HG03469 (cell line): ENCODE data around the gene SEMA3E.

Experiments used
- ATAC-seq: cut with Tn5 transposase; IDR thresholded peaks from one replicate; pipeline ENCODE4 v1.9.1; 2021; ENCODE audit warnings: mild to moderate bottlenecking, moderate library complexity, moderate number of reproducible peaks; ENCODE audit not compliant: unreplicated experiment

The SEMA3E gene

DNA sequence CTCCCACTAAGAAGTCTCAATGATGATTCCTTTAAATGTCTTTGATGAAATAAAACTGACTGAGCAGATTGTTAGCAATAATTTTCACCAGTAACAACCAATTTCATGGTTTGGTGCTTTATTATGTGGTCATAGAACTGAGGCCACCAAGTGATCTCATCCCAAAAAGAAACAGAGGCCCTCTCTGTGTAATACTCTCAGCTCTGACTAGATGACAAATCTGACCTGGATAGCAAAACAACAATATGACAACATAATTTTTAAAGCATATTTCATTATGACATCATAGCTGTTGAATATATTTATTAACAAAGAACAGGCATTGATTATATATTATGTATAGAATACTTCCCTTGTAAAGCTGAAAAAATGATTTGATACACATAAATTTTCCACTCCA lies 5.9 kb downstream of the SEMA3E start:
- no peak for ATAC-seq

- ATAC-seq: no peak
These were observed 8.0 kb downstream of the SEMA3E start for GRCh38 chr7:83640731-83641537.

DNA sequence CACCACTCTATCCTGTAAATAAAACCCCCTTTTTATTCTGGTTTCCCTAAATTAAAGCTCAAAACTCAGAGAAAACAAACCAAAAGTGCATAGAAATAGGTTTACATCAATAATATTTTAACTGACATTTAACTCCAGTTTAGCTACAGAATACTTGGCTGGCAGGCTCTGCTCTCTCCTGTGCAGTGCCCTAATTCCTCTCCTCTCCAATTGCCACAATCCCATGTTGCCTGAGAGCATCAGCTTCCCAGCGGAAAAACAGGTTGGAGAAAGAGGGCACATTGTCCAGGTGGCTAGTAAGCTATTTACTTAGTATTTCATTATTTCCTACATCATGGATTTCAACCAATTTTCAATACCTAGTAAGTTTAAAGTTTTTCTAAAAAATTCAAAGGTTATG lies 8.7 kb downstream of the SEMA3E start:
- ATAC-seq: no peak

DNA sequence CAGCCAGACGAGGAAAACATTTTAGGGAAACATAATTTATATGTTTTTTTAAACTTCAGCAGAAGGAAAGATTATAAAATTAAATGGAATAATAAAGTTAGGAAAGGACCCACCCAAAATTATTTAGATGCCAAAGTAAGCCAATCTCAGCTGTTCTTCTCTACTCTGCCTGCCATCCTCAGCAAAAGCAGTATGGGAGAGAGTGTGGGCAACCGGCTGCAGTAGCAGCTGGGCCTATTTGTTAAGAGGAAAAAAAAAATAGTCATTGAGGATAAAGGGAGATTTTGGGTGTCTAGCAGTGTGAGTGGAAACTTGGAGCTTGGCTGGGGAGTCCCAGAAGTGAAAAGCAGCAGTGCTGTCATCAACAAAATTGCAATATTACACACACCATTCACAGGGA lies 15.4 kb downstream of the SEMA3E start:
- no peak for ATAC-seq

GRCh38 chr7:83629117-83629880 lies 19.6 kb downstream of the SEMA3E start:
- no peak for ATAC-seq

DNA sequence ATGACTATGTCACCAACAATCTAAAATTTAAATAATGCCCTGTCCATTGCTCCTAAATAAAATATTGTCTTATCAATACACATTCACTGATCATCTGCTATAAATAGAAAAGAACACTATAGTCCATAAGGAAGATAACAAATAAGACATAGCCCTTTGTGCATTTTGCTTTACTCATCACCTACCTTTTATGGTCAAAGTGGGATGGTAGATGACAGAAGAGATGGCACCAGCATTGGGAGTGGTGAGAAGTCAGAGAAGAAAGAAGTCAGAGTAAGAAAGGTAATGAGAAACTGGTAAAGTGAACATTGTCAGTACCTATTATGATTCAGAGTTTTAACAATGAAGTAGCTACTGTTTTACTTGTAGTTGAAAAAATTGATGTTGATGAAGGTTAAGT lies 31.1 kb downstream of the SEMA3E start:
- no peak for ATAC-seq

- ATAC-seq: no peak
These were observed 34.8 kb downstream of the SEMA3E start for GRCh38 chr7:83614112-83614511.

DNA sequence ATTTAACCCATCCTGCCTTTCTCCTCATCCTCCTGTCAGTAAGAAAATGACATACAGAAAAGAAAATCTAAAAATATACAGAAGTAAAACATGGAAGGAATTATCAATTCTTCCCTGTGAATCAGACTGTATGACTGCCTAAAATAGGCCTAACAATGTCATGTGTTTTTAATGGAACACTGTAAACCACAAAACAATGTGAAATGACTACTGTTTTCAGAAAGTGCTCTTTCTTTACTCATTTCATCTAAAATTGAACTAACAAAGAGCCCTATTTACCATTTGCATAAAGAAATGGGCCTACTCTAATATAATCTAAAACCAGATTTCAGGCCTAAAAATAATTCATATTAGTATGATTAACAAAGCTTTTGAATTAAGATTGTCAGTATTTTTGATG lies 35.7 kb downstream of the SEMA3E start:
- no peak for ATAC-seq

DNA sequence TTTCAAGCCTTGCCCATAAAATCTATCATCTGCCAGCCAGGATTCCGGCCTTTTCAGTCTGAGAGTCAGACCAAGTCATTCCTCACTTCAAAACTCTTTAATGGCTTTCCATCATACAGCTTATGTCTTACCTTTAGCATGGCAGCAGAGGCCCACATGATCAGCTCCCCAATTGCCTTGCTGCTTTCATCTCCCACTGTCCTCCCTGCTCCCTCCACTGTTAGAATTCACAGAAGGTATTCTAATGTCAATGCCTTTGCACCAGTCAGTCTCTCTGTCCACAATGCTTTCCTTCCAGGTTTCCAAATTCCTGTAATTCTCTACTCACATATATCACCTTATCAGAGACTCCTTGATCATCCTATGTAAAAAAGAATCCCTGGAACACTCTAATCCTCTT lies 37.2 kb downstream of the SEMA3E start:
- no peak for ATAC-seq

- no peak for ATAC-seq
These were observed 38.2 kb downstream of the SEMA3E start for GRCh38 chr7:83610649-83611304.

DNA sequence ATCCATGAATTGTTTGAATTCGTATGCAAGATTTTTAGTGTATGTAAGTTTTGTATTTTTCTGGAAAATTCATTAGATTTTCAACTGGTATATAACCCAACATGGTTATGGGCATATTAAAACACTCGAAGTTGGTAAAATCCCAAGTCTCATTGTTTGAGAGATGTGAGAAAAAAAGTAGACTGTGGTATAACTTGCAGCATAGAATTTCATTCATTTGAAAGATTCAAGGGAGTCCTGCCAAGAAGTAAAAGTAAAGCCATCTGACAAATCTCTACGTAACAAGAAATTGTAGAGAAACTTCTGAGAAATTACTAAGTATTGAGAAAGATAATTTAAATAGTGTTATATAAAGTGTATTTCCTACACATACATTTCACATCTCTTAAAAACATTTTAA lies 40.2 kb downstream of the SEMA3E start:
- ATAC-seq: no peak

DNA sequence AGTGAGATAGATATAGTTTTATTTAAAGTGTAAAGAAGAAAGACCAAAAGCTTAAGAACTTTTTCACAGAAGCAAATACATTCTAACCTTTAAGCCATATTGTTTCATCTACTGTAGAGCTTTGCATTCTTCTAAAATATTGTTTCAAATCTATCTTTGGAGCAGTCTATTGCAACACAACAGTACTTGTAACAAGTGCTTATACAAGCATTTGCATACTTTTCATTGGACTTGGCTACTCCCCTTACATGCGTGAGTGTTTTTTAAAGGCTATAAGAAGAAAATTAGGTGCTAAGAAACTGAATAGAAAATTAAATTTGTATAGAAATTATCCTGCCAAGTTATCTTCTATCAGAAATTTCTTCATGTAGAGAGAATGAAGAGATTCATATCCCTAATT lies 45.3 kb downstream of the SEMA3E start:
- no peak for ATAC-seq

DNA sequence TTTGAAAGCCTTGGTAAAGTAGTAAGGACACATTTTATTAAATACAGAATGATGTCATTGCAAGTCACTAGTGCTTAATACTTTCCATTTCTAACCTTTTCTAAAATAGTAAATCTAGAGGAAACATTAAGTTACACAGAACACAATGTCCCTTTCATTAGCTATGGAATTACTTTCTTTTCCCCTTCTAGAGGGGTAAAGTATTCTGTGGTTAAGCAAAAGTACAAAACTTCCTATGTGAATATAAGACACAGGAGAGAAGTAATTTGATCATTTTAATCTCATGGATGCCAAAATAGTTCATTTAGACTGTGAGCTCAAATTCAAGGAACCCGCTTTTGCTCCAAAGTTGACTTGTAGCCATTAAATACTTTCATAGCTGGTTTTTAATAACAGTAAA lies 49.8 kb downstream of the SEMA3E start:
- no peak for ATAC-seq

DNA sequence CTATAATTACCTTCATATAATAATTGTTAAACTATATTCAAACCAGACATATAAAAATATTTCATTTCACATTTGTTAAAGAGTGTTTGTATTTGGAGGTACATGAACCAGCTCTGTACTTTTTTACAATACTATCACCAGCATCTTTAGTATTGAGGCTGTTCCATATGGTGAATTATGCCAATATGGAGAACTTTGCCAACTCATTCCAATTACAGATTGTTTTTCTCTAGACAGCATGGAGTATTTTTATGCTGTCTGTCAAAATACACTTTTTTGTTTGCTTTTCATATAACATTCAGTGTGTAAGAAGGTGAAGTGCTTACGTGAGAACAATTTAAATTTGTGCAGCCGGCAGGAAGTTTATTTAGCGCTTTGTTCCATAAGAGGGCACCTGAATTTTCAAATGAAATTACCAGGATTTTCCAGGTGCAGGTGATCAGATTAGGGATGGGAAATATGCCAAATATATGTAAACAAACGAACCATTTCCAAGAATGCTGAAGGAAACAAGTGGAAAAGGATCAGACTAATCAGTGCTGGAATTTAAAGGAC lies 54.9 kb downstream of the SEMA3E start:
- ATAC-seq: no peak

DNA sequence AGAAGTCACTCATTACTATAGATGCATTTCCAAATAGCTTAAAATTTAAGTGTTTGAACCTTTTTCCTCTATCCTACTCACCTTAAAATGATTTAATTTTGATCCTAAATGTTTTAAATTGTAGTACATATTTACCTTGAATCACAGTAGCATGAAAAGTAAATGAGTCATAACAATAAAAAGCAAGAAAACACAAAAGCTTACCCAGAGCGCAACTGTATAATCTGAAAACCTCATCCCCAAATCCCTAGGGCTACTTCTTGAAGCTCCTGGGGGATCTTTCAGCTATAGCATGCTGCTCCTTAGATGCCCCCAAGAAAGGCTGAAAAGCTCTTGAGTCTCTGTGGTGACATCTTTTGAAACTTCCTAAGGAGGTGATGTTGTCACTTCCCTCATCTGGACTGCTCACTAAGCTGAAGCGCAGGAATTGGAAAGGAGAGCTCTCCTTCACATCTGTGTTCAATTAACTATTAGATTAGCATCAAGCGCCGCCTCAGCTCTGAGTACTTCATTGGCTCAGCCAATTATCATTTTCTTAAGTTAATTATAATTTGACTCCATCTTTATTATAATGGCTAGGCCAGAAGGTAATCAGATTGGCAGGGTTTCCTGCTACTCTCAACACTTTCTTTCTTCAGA lies 60.2 kb downstream of the SEMA3E start:
- ATAC-seq: no peak

DNA sequence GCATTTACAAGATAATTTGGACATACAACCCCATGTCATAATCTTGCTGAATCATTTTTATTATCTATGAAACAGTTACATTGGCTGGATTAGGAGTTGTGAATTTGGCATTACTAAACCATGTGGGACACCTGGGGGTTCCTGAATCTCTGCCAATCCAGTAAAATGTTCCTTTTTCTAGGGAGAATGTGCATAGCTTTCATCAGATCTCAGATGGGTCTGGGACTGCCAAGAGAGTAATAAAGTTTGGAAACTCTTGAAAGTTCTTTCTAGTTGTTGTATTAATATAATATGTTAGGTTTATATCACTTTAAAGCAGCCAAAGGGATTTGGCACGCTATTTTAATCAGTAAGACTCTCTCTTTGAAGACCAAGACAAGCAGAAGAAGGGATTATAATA lies 62.7 kb downstream of the SEMA3E start:
- no peak for ATAC-seq

- no peak for ATAC-seq
These were observed 67.1 kb downstream of the SEMA3E start for GRCh38 chr7:83581667-83582435.

DNA sequence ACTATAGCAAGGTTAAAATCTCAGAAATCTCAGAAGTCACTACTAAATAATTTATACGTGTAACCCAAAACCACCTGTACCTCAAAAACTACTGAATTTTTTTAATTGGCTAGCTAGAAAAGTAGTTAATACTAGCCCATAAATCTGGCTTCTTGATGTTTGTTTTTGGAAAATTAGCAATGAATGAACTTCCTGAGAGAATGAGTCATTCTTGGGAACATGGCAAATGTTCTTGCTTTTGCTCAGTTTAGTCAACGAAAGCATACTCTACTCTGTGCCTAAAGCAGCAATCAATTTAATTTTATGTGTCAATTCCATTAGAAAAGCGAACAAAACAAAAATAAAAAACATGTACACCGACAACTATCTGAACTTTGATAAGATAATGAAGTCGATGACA lies 69.2 kb downstream of the SEMA3E start:
- ATAC-seq: no peak

DNA sequence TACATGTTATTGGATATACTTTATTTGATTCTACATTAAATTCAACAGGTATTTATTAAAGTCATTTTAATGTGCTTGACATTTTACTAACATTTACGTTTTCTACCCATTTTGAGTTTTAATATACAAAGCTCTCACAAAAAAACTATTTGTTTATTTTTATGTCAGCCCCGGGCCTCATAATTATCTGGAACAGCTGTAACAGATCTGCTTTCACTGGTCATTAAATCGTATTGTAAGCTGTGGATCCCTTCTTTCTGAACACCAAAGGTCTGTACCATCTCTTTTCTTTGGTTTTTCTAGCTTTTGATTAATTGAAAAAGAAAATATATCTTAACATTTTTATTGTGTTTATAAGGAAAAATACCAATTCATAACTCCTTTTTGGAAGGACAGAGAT lies 73.5 kb downstream of the SEMA3E start:
- no peak for ATAC-seq

GRCh38 chr7:83574616-83575015 lies 74.3 kb downstream of the SEMA3E start:
- no peak for ATAC-seq
